HG02571 (cell line): ENCODE results near the gene RAB27B.
"Not testable (repeated sequence)": the region's sequence is repeated elsewhere in the genome, so short reads cannot be mapped to it uniquely, and the experiment has no call there.

Source experiments
- ATAC-seq: cut with Tn5 transposase; IDR thresholded peaks from one replicate; pipeline ENCODE4 v1.9.1; 2021; ENCODE audit warnings: mild to moderate bottlenecking, moderate library complexity; ENCODE audit not compliant: unreplicated experiment

RAB27B gene

DNA sequence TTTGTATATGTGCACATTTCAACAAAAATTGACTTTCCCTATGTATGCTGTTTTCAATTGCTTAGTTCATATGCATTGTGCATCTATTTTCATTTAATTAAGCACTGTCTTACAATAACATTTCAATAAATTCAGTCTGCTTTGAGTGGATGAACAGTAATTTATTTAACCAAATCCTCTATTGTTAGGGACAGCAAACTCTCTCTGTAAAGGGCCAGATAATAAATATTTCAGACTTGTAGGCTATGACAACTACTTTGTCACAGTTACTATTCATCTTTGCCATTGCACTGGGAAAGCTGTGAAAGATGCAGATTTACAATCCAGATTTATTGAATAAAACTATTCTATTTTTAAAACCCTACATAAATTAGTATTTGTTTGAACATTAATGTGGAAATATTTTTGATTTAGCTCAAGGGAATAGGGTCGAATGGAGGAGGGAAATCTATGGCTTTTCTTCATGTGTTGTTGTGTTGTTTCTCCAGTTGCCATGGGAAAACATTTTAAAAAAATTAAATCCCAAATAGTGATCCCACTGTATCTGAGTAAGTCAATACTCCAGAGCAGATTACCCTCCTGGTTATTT, 14.2 kb upstream of the RAB27B start:
- no peak for ATAC-seq

DNA sequence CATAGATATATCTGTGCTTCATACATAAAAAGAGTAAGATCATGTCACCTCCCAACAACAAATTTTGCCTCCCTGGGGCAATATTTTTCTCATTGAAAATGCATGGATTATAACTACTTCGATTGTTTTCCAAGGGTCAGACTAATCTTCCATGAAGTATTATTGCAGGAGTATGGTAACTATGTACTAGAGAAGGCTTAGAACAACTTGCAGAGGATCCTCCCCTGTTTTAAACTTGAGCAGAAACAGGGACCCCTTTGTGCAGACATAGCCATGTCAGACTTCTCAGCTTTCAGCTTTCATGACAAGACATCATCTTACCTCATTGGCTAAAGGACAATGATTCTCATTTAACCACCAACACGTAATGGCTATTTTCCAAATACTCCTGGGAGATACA, 13.2 kb upstream of the RAB27B start:
- ATAC-seq = no peak

DNA sequence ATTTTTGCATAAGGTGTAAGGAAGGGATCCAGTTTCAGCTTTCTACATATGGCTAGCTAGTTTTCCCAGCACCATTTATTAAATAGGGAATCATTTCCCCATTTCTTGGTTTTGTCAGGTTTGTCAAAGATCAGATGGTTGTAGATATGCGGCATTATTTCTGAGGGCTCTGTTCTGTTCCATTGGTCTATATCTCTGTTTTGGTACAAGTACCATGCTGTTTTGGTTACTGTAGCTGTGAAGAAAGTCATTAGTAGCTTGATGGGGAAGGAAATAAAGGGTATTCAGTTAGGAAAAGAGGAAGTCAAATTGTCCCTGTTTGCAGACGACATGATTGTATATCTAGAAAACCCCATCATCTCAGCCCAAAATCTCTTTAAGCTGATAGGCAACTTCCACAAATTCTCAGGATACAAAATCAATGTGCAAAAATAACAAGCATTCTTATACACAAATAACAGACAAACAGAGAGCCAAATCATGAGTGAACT, 7.4 kb upstream of the RAB27B start:
- not testable (repeated sequence) for ATAC-seq

DNA sequence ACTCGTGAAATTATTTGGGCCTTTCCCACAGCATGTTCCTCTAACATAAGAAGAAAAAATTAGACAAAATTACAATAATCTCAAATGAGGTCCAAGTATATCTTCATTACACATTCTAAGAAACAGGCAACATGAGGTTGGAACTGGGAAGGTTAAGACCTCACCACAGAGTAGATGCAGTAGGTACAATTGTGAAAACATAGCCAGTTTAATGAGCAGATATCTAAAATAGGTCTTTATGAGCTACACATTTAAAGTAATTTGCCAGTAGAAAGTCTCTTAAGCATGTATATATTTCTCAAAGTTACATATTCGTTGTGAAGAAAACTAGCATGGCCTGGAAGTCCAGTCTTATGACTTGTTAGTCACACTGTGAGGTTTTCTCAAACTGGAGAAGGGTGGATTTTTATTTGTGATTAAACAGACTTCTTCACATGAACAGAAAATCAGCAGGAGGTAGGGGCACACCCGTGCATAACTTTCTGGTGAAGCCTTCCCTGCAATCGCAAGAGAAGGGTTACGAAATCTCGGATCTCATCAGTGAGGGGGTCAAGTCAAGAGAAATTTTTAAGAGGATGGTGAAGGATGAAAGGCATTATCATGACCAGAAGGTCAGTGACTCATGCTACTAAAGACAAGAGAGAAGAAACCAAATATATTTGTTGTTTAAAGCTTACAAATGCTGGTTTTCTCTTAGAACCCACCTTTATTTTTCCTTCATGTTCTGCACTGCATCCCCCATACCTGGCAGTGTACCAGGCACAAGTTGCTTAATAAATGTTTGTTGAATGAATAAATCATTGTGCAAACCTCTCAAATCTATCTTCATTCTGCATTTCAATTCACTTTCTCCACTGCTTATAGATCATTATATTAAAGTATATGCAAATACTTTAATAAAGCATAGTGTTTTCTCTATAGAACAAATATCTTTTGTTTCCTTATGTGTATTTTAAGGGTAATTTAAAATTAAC, 5.1 kb upstream of the RAB27B start:
- no peak for ATAC-seq

DNA sequence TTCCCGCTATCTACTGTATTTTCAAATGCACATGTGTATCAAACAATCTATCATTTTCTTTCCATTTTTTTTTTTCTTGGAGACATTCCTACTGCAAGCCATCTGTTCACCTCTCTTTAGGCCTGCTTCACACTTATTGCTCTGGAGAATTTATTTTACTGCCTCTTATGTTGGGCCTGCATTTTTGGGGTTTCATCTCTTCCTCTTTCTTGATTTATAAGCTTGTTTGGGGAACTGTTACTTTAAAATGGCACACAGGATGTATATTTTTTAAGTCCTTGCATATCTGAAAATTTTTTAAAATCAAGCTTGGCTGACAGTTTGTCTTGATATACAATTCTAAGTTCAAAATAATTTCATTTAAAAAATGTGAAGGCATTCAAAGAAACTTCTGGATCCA, 3.5 kb upstream of the RAB27B start:
- ATAC-seq = no peak

DNA sequence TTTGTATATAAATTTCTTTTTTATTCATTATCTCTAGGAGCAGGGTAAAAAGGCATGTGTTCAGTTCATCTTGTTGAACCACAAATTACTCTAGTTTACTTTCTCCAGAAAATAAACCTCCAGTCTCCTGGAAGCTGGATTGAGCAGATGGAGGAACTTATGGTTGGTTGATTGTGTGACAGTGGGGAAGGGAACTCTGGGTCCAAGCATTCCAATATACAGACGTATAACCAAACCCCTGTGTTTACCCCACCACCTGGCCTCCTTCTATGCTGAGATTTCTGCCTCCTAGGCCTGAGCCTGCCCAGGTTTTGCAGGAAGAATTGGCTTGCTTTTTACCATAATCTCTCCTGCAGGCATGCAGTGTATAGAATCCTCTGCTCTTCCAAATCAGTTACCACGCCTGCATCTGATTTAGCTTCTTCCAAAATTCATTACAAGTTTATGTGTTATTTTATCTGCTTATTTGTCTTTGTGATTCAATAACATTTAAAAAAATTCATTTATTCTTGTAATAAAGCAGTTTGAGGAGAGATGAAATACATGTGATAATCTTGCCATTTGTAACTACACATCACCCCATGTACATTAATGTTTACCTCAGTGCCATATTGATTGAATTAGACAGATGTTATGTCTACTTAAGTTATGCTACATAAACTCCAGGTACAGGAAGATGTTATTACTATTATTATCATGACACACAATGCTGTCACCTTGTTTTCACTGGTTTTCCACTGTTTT, 2.5 kb upstream of the RAB27B start:
- no peak for ATAC-seq

DNA sequence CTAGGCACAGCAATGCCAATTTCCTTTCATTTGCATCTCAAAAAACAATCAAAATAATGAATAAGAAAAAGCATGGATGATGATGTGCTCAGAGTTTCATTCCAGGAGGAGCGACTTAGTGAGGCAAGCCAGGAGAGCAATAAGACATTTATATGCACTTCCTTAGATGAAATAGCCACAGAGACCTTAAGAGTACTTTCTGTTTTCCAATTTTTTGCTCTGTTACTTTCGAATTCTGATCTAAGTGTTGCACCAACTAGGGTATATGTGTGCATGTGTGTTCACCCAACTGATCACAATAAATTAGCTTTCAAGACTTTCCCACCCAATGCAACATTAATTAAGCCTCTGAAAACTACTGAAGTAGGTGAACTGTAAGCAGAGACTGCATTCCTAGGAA, 709 bp downstream of the RAB27B start:
- ATAC-seq = no peak

DNA sequence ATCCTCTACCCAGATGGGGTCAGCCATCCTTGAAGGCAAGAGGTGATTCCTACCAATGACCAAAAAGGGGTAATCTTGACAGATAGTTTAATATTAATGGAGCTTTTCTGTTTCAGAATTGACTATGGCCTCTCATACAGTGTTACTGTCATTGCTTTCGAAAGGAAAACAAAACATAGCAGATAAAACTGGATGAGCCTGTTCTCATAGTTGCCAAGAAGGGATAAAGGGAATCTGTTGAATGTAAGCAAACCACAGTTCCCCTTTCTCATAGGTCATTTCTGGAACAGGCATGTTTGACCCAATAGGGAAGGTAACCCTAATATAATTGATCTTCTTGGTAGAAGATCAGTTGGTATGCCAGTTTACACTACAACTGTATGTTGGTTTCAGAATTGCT, 1.6 kb downstream of the RAB27B start:
- no peak for ATAC-seq

DNA sequence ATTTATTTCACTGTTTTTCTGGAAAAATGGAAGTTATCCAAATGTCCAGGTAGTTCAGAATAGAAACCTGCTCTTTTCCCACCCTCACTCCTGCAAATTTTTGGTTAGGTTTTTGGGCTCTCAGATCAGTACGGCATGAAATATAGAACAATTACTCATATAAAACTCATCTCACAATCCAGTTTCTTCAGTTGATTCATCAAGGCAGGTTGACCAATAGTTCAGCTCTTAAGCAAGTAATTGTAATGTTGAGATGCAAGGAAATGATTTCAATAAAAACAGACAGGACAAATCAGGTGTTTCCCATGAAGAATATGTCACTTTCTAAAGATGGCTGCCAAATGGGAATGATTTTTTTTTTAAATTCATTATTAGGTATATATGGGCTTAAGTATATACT, 2.0 kb downstream of the RAB27B start:
- ATAC-seq = no peak

DNA sequence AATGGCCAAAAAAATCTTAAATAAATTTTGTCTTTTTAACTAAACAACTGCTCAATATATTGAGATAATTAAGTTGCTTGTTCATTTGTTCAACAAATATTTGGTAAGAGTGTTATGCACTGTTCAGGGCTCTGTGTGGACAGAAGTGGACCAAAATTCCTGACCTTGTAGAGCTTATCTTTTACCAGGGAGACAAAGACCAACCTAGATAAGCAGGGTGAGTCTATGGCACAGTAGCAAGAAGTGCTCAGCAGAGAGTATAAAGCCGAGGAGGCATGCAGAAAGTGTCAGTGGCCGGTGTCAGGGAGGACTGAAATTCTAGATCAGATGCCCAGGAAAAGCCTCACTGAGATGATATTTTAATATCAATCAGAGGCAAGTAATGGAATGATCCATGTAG, 2.6 kb downstream of the RAB27B start:
- ATAC-seq = no peak

DNA sequence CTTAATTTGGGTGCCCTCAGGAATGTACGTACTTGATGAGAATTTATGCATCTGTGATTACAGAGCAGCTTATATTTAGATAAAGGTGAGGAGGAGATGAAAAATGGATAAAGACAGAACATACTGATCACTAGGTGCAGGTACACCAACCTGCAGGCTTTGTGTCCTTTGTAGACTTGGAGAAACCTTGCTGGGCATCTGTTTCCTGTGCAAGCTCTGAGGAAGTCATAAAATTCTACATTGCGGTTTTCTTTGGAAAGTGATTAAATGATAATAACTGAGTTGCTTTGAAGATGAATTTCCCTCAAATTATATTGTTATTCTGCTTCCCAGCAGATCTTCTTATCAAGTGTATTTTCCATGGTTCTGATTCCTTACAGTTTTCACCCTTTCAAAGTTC, 7.7 kb downstream of the RAB27B start:
- no peak for ATAC-seq

DNA sequence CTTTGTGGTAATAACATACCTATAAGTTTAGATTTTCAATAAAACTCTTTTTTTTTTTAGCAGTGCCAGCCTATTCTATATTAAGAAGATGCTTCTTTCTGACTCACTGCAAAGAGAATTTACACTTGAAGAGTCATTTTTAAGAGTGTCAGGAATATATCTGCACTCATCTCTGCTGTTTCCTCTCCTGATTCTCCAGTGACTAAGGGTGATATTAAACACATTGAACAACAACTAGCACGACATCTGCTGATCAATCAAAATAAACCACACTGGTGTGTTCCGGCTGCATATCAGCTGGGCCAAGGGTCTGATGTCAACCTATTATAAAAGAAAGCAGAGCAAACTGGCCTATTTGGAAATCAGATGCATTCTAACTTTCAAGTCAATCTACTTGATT, 15.0 kb downstream of the RAB27B start:
- no peak for ATAC-seq

DNA sequence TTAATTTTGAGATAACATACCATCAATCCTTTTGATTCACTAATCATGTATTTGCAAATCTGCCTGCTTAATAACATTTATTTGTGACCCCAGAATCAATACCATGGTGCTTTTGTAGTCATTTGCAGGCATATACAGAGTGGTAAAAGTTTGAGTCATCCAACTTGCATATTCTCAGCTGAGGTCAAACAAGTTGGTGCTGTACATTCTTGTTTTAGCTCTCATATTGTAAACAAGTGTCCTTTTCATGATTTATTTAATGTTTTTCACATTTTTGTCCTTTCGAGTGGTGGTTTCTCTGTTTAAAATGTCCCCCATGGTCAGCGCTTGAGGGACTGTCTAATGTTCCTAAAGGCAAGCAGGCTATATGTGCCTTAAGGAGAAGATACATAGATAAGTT, 17.5 kb downstream of the RAB27B start:
- ATAC-seq = no peak

DNA sequence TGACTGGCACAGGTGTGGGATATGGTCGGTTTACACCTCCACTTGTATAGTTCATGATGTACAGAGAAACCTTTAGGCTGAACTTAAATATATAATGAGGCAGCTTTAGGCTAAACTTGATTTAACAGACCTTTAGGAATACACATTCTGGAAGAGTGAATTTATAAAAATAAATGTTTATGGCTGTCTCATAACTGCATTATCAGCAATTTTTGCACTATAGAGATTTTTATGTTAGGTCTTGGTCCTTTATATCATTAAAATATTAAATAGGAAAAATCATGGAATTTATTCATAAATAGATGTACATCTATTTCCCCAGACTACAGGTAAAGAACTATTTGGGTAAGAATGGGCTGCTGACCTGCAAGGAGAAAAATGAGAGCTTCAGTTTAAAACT, 19.8 kb downstream of the RAB27B start:
- no peak for ATAC-seq

DNA sequence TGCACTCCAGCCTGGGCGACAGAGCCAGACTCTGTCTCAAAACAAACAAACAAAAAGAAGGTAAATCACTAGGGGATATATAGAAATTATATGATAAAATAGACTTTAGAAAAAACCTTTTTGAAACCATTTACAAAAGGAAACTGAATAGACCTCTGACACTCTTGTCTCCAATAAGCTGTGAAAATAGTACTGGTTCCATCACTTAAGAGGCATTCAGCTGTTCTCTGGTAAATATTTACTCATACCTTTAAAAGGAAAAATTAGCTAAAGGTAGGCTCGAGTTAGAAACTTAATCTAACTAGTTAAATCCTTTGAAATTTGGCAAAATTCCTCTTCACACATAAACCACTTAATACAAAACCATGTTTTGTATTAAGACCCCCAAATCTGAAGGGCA, 21.4 kb downstream of the RAB27B start:
- no peak for ATAC-seq

DNA sequence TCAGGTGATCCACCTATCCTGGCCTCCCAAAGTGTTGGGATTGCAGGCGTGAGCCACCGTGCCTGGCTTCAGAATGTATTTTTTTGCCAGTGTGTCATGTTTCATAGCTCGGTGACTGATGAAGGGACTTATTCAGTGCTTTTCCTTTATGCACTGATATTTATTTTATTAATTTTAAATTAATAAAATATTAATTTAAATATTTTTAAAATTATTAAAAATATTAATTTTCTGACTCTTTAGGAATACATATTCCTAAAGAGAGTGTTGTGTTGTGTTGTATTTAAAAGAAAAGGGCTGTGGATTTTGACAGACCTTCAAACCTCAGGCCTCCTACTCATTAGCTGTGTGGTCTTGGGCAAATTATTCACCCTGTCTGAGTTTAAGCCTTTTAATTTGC, 22.3 kb downstream of the RAB27B start:
- no peak for ATAC-seq

DNA sequence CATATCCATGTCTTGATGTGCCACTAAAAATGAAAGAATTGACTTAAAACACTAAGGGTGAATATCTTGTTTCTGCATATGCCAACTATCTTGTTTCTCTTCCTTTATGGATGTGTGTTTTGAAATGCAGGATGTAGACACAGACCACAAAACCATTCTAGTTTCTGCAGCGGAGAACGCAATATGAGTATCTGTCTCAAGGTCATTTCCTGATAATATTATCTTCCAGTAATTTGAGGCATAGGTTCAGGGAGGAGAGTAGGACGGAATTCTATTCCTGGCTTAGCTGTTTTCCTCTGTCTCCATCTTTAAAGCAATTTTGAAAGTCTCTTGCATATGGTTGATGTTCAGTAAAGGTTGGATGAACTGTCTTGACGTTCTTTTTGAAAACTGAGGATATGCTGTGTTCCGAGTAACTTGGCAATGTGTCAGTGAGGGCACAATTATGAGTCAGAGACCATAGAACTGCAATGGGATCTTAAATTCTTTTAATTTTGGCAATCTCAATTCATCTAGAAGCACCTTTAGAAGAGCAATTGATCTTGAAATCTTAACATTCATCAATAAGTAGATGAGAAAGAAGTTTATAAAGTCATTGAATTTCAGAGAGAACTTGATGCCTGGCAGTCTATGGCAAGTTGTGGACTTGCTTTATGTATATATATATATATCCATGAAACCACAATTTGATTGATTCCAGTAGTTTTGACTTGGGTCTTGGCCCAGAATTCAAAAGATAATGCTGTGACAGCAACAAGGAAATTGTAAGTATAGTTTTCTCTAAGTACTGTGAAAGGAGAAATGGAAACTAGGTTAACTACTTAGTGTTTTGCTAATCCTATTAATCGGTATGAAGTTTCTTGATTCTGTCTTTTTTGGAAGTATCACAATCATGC, 24.8 kb downstream of the RAB27B start:
- no peak for ATAC-seq

DNA sequence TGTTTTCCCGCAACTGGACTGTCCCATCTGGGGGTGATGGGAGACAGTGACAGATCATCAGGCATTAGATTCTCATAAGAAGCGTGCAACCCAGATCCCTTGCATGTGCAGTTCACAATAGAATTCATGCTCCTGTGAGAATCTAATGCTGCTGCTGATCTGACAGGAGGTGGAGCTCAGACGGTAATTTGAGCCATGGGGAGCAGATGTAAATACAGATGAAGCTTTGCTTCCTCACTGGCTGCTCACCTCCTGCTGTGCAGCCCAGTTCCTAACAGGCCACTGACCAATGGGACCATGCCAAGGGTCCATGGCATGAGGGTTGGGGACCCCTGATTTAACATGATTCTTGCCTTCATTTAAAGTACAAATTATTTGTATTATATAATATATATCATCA, 26.8 kb downstream of the RAB27B start:
- not testable (repeated sequence) for ATAC-seq

DNA sequence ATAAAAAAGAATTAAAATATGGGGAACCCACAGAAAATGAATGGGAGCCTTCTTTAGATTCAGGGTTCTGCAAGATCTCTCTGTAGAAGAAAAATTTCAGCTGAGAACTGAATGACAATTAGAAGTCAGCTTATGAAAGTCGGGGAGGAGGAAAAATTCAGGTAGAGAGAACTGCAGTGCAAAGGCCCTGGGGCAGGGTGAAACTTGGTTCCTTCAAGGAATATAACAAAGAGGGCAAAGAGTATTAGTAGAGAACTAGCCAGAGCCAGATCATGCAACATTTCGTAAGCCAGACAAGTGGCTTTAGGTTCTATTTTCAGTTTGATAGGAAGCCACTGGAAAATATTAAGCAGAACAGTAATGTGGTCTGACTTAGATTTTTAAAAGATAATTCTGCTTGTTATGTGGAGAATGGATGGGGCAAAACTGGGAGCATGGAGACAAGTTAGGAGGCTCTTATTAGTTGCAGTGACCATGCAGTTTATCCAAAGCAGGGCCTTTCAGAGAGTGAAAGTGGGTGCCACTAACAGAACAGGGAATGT, 27.9 kb downstream of the RAB27B start:
- ATAC-seq = no peak

DNA sequence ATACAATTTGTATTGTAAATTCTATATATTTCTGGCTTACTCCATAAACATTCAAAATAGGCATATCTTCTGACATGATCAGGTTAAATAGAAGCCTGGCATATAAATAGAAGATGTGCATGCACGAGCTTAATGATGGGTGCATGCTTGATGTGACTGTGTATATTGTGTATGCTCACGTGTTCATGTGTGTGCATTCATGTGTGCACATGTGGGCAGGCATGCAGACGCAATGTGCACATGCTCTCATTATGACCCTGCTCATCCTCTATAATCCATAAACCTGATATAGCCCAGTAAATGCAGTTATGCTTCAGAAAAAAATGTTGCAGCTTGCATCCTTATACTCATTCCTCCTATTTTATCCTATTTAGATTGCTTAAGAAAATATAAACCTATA, 29.2 kb downstream of the RAB27B start:
- ATAC-seq = no peak
